Suprapubic skin (tissue), 4 donors: ENCODE measurements around the gene PPM1H.

Source experiments
- EP300 ChIP-seq: sonication (generic); formaldehyde crosslinking; IDR thresholded peaks from one replicate; pipeline ENCODE4 v1.6.1; 2017; ENCODE audit warnings: antibody characterized with exemption
- POLR2A ChIP-seq, 2 donors: fragments of 450-650 bp; IDR thresholded peaks; one replicate each; pipeline ENCODE4 v1.6.1; 2017; ENCODE audit warnings: antibody characterized with exemption in 2 of 2, mild to moderate bottlenecking in 2 of 2, moderate library complexity in 2 of 2
- POLR2AphosphoS5 ChIP-seq, 3 donors: sonication (generic); formaldehyde crosslinking; IDR thresholded peaks; one replicate each; pipeline ENCODE4 v1.6.1; 2017; ENCODE audit warnings: antibody characterized with exemption in 3 of 3
- TF ChIP-seq, protein P1 (sequence below), 2 donors: fragments of 200-600 bp in 1 of 2; fragments of 450-650 bp in 1 of 2; sonication (generic) in 1 of 2; IDR thresholded peaks; one replicate each; pipeline ENCODE4 v1.5.1; 2016 to 2019; ENCODE audit warnings: antibody characterized with exemption in 2 of 2, mild to moderate bottlenecking in 1 of 2, moderate library complexity in 1 of 2

DNA sequence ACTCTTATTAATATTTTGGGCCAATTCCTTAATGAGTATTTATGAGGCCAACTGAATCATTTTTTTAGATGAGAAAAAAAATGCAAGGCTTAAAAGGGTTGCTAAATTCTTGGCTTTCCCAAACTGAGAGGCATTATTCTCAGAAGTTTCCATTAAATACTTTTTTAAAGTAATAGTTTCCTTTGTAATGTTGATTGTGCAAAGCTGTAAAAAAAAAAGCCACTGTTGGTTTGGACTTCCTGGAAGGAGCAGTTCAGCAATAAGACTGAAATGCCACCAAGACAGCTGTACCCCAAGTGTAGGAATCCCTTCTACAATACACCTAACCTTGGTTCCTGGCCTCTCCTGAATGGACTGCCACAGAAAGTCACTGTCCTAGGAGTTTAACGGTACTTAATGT is 237.1 kb downstream of the PPM1H start:
- TF ChIP-seq POLR2A (IDR thresholded peaks at IDR 0.05) (no peak), POLR2AphosphoS5 (IDR thresholded peaks at IDR 0.05) (no peak), EP300 (no peak)
- TF ChIP-seq, protein P1, sequence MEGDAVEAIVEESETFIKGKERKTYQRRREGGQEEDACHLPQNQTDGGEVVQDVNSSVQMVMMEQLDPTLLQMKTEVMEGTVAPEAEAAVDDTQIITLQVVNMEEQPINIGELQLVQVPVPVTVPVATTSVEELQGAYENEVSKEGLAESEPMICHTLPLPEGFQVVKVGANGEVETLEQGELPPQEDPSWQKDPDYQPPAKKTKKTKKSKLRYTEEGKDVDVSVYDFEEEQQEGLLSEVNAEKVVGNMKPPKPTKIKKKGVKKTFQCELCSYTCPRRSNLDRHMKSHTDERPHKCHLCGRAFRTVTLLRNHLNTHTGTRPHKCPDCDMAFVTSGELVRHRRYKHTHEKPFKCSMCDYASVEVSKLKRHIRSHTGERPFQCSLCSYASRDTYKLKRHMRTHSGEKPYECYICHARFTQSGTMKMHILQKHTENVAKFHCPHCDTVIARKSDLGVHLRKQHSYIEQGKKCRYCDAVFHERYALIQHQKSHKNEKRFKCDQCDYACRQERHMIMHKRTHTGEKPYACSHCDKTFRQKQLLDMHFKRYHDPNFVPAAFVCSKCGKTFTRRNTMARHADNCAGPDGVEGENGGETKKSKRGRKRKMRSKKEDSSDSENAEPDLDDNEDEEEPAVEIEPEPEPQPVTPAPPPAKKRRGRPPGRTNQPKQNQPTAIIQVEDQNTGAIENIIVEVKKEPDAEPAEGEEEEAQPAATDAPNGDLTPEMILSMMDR (IDR thresholded peaks at IDR 0.05) = no peak
